HG03064 (cell line): ENCODE results near the gene CDC42SE1.
A peak's percentile ranks its signal among the peaks of the same experiment; 100 is the strongest.
"Not testable (repeated sequence)": the region's sequence is repeated elsewhere in the genome, so short reads cannot be mapped to it uniquely, and the experiment has no call there.

ENCODE experiments used
- ATAC-seq: cut with Tn5 transposase; IDR thresholded peaks from one replicate; pipeline ENCODE4 v1.9.1; 2021; ENCODE audit warnings: low read depth; ENCODE audit not compliant: unreplicated experiment

CDC42SE1 gene, protein sequence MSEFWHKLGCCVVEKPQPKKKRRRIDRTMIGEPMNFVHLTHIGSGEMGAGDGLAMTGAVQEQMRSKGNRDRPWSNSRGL

GRCh38 chr1:151059109-151060006 lies at the start of gene CDC42SE1:
TSS of gene CDC42SE1 (minus strand) at chr1:151059622. CDS start at chr1:151055730, 3,892 bp downstream.
- peak; percentile 71 for ATAC-seq

DNA sequence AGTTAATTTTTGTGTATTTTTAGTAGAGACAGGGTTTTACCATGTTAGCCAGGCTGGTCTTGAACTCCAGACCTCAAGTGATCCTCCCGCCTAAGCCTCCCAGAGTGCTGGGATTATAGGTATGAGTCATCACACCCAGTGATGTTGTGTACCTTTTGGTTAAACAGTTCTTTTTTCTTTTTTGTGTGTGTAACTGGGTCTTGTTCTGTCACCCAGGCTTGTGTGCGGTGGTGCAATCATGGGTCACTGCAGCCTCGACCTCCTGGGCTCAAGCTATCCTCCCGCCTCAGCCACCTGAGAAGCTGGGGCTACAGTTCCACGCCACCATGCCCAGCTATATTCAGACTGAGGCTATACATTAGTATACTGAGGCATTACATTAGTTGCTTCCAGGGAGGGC lies 48.9 kb upstream of the CDC42SE1 start:
- ATAC-seq = no peak

- ATAC-seq = no peak
Measured at GRCh38 chr1:151106894-151107293, 47.5 kb upstream of the CDC42SE1 start.

DNA sequence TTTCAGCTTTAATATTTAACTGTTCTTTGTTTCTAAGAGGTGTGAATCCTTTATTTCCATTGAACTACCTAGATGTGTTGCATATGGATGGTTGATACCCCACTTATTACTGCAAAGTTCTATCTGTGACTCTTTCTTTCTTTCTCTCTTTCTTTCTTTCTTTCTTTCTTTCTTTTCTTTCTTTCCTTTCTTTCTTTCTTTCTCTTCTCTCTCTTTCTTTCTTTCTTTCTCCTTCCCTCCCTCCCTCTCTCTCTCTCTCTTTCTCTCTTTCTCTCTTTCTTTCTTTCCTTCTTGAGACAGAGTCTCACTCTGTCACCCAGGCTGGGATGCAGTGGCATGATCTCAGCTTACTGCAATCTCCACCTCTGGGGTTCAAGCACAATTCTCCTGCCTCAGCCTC lies 45.2 kb upstream of the CDC42SE1 start:
- ATAC-seq = no peak

DNA sequence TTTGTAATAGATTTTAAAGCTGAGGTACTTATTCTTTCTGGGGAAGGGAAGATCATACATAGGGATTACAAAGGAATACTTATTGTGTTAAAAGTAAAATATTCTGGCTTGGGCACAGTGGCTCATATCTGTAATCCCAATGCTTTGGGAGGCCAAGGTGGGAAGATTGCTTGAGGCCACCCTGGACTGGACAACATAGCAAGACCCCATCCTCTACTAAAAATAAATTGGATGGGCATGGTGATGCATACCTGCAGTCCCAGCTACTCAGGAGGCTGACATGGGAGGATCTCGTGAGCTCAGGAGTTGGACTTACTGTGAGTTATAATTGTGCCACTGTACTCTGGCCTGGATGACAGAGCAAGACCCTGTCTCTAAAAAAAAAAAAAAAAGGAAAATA lies 38.7 kb upstream of the CDC42SE1 start:
- ATAC-seq = no peak

GRCh38 chr1:151097426-151097825 lies 38.0 kb upstream of the CDC42SE1 start:
- ATAC-seq = not testable (repeated sequence)

- ATAC-seq = no peak
Measured at GRCh38 chr1:151085953-151086559, 26.6 kb upstream of the CDC42SE1 start.

DNA sequence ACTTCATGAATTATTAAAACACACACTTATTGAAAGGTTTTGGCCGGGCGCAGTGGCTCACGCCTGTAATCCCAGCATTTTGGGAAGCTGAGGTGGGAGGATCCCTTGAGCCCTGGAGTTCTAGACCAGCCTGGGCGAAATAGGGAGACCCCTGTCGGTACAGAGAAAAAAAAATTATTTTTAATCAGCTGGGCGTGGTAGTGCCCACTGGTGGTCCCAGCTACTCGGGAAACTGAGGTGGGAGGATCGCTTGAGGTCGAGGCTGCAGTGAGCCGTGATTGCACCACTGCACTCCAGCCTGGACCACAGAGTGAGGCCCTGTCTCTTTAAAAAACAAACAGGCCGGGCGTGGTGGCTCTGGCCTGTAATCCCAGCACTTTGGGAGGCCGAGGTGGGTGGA lies 12.8 kb upstream of the CDC42SE1 start:
- no peak for ATAC-seq

DNA sequence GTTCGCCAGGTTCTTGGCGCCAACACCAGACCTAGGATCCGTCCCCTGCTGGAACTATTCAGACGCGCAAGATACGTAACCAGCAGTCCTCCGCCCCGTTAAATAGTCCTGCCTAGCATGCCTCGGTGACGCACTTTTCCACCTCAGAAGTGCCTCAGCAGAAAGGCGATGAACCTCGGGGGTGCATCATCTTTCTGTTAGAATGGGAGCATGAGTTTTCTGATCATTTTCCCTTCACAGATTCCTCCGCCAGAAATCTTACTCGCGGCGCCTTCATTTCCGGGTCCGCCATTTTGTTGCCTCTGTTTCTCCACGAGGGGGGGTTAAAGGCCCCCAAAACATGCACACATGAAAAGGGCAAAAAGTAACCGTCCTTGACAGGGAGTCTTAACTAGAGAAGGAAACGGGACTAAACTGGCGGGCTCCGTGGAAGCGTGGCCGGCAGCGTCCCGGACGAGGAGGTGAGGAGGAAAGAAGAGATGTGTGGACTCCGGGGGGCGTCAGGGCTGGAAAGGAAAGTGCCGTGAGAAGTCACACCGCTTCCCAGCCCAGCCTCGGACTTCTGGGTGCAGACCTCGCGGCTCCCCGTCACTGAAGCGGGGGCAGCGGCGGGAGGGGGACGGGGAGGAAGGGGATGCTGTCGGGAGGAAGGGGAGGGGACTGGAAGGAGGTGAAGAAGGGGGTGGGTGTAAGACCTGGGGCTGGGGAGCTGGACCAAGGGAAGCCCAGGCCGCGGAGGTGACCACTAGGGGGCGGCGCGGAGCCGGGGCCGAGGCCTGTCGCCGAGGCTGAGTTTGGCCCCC lies 11.3 kb upstream of the CDC42SE1 start, which contains the start of gene GABPB2:
GABPB2 (plus strand) TSS at position 288 of the 803 bp plus-strand sequence. CDS start 17,429 bp downstream, outside the sequence.
- ATAC-seq = no peak

DNA sequence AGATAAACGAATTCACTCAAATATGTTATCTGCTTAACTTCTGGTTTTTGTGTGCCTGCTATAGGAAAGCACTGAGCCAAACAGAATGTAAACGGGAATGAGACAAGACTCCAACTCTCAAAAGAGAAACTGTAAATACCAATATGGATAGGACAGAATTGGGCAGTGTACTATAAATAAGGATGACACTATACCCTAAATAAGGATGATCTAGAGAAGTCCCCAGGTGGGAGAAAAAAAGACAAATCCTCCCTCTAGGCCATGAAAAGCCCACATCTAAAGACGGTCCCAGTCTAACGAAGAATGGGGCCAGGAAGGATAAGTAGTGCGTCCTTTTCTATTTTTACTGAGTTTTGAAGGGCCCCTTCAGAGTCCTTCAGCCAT lies 9.7 kb upstream of the CDC42SE1 start:
- ATAC-seq = no peak

DNA sequence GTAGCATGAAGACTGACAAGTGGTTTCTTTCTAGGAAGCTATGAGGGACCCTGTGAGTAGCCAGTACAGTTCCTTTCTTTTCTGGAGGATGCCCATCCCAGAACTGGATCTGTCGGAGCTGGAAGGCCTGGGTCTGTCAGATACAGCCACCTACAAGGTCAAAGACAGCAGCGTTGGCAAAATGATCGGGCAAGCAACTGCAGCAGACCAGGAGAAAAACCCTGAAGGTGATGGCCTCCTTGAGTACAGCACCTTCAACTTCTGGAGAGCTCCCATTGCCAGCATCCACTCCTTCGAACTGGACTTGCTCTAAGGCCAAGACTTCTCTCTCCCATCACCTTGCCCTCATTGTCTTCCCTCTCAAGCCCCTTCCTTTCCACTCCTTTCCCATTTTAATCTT lies 7.8 kb upstream of the CDC42SE1 start:
- no peak for ATAC-seq

DNA sequence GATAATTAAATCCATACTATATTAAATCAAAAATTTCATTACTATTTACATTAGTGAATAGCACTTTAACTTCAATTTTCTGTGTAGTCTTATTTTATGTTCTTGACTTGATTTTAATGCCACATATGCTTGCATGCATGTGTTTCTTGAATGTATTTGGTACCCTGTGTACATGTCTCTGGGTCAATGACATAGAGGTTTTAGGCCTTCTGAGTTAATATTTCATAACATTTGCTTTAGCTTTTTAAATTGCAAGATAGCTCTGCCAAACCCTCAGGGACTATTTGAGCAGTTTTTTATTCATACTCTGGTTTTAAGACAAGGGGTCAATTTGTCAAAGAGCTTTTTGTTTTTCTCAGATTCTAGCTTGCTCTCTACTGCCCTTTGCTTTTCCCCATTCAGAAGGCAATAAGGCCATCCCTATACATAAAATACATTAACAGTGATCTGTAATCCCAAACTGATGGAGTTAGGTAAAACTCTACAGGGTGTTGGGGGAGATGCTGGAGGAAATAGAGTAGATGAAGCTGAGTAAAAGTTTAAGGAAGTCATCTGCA lies 5.7 kb upstream of the CDC42SE1 start:
- no peak for ATAC-seq

DNA sequence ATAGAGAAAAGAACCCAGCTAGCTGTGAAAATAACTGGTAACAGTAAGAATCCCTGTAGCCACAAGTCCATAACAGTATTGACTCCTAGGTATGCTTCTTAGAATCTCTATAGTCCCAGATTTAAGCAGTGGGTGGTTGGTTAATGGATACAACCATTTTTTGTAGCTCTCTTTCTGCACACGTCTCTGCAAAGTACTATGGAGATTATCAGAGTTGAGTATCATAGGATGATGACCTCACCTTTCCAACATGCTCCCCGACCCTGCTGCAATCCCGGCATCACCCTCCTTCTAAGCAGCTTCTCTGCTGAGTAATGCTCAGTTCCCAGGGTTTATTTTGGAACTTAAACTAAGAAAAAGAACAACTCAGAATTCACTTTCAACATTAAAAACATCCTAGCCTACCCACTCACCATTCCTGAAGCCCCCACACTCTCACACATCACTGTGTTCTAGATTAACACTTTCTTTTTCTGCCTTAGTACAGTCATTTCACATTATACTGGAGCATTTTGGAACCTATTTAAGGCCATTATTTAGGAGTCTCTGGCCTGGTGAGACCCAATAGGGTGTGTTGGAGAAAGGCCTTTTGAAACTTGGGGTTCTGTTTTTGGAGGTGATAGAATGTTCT lies 3.4 kb upstream of the CDC42SE1 start:
- no peak for ATAC-seq

DNA sequence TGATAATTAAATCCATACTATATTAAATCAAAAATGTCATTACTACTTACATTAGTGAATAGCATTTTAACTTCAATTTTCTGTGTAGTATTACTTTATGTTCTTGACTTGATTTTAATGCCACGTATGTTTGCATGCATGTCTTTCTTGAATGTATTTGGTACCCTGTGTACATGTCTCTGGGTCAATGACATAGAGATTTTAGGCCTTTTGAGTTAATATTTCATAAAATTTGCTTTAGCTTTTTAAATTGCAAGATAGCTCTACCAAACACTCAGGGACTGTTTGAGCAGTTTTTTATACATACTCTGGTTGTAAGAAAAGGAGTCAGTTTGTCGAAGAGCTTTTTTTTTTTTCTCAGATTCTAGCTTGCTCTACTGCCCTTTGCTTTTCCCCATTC lies 2.3 kb upstream of the CDC42SE1 start:
- no peak for ATAC-seq

- ATAC-seq = no peak
Measured at GRCh38 chr1:151060657-151061421, 1.4 kb upstream of the CDC42SE1 start.

GRCh38 chr1:151060007-151060656 lies 710 bp upstream of the CDC42SE1 start, which contains the start of gene MLLT11:
TSS of gene MLLT11 (plus strand) at chr1:151060397. CDS start at chr1:151067225, 6,828 bp downstream.
- ATAC-seq = no peak

DNA sequence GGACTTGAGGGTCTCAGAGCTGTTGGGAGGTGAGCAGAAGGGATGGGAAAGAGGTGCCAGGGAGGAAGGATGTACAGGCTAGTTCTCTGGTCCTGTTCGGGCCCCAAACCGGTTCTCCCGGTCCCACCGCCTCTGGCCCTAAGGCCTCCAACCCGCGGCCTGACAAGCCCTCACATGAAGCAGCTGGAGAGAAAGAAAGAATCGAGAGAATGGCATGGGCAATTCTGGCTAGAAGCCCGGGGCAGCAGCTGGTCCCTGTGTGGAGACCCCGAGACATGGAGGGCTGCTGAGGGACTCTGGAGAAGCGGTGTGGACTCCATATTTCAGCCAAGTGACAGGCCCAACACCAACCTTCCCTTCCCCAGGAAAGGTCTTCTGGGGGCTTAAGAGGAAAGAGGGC lies 730 bp downstream of the CDC42SE1 start:
- no peak for ATAC-seq

DNA sequence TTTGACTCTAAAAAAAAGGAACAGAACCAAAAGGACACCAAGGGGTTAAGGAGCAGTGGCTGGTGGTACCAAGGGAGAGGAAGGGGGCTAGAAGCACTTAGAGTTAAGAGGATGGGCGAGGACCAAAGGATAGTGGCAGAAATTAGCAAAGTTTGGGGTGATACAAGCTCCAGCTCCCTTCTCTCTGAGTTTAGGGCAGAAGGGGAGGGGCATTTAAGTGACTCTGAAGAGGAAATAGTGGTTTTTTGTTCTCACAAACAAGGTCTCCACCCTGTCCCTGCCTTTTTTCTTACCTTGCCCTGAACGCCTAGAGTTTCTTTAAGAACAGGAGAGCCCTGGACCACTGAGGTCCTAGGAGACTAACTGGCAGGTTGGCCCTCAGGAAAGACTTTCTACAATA lies 3.3 kb downstream of the CDC42SE1 start:
- ATAC-seq = no peak

GRCh38 chr1:151055581-151055980 lies 3.8 kb downstream of the CDC42SE1 start:
- no peak for ATAC-seq
